Colon (tissue), 2 donors: ENCODE data around the gene PROZ.
"Not testable (repeated sequence)": the region's sequence is repeated elsewhere in the genome, so short reads cannot be mapped to it uniquely, and the experiment has no call there.

Experiments
- FAIRE-seq: peaks from 2 replicates; lab custom pipeline; 2012; peaks lifted over from hg19 to GRCh38; lab: Jason Lieb, UNC
- donor health status: control.
- donor health status: control.

The PROZ gene

DNA sequence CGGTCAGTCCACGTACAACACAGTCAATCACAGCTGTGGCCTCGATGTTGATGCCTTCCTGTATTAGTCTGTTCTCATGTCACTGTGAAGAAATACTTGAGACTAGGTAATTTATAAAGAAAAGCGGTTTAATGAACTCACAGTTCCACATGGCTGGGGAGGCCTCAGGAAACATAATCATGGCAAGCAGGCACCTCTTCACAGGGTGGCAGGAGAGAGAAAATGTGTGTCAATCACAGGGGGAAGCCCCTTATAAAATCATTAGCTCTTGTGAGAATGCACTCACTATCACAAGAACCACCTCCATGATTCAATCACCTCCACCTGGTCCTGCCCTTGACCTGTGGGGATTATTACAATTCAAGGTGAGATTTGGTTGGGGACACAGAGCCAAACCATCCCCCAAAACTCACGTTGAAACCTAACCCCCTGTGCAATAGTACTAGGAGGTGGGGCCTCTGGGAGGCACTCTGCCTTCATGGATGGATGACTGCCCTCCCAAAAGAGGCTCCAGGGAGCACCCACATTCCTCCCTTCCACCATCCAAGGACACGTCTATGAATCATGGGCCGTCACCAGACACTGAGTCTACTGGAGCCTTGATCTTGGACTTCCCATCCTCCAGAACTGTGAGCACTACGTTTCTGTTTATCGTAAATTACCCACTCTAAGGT, 2.3 kb upstream of the PROZ start:
- FAIRE-seq = no peak

DNA sequence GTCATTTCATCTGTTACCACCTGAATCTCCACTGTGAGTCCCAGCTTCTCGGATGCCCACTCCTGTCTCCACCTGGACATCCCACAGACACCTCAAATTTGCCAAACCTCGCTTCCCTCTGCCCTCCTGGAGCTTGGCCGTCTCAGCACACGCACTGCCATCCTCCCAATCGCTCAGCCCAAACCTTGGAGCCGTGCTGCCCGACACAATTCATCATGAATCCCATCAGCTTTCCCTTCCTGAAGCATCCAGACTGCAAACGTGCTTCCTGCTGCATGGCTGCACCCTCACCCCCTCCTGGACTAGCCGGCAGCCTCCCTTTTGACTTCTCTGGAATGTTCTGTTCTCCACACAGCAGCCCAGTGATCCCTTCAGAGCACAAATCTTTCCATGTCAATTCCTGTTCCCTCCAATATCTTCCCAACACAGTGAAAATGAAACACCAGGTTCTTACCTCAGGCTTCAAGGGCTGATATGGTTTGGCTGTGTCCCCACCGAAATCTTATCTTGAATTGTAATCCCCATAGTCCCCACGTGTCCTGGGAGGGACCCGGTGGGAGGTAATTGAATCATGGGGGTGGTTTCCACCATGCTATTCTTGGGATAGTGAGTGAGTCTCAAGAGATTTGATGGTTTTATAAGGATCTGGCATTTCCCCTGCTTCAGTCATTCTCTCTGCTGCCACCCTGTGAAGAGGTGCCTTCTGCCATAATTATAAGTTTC, 1.1 kb upstream of the PROZ start:
- no peak for FAIRE-seq

DNA sequence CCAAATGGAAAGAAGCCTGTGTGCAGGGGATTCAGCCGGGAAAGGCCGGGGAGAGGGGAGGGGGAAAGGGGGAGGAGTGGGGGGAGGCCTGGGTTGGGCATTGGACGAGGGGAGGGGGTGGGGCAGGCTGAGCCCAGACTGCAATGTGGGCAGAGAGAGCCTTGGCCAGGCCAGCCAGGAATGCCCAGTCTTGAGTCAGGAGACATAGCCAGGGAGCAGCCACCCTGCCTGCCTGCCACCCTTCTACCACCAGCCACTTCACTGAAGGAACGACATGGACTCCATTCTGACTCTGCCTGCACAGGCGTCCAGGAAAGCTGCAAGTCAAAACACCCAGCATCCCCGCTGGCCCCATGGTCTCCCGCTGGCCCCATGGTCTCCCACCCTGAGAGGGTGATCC, 498 bp downstream of the PROZ start:
- FAIRE-seq = no peak

DNA sequence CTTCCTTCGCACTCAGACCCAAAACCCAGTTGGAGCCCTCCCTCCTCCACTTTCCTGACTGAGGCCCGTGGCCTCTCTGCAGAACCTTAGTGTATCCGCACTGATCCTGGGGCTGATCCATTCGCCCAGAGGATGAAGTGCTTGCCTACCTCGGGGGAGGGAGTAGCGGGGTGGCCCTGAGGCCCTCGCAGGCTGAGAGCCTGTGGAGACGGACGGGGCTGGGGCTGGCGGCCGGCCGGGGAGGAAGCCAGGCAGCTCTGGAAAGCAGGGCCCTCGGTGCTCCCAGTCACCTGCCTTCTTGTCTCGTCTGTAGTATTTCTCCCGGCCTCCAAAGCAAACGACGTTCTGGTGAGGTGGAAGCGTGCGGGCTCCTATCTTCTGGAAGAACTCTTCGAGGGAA, 1.3 kb downstream of the PROZ start:
- FAIRE-seq = no peak

DNA sequence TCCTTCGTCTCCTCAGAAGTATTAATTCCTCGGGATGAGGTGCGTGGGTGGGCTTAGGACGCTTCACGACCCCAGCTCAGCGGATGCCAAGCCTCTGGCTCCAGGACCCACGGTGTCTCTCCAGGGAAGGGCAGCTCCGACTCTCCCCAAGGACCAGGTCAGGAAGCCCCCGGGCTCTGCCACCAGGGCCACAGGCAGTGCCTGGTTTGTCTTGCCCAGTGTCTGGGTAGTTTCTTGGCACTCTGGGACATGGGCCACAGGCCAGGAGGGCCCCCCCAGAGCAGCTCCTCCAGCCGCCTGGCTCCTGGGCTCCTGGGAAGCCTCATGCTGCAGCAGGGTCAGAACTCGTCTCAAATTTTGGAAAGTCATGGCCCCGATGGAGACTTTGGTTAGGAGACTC, 2.5 kb downstream of the PROZ start:
- FAIRE-seq = no peak

DNA sequence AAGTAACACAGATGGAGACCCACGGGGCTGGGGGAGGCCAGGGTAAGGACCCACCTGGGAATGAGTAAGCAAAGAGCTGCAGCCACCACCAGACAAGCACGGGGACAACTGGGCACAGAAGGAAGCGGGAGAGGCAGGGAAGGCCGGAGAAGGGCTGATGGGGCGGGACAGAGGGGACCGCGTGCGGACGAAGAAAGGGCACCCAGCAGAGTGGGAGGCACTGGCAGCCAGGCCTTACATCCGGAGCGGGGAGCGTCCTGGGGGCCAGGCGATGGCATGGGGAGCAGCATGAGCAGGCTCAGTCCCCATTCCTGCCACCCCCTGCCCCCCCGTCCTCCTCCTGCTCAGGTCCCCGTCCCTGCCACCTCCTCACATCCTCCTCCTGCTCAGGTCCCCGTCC, 3.0 kb downstream of the PROZ start:
- no peak for FAIRE-seq

DNA sequence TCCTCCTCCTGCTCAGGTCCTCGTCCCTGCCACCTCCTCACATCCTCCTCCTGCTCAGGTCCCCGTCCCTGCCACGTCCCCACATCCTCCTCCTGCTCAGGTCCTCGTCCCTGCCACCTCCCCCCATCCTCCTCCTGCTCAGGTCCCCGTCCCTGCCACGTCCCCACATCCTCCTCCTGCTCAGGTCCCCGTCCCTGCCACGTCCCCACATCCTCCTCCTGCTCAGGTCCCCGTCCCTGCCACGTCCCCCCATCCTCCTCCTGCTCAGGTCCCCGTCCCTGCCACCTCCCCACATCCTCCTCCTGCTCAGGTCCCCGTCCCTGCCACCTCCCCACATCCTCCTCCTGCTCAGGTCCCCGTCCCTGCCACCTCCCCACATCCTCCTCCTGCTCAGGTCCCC, 3.5 kb downstream of the PROZ start:
- not testable (repeated sequence) for FAIRE-seq

DNA sequence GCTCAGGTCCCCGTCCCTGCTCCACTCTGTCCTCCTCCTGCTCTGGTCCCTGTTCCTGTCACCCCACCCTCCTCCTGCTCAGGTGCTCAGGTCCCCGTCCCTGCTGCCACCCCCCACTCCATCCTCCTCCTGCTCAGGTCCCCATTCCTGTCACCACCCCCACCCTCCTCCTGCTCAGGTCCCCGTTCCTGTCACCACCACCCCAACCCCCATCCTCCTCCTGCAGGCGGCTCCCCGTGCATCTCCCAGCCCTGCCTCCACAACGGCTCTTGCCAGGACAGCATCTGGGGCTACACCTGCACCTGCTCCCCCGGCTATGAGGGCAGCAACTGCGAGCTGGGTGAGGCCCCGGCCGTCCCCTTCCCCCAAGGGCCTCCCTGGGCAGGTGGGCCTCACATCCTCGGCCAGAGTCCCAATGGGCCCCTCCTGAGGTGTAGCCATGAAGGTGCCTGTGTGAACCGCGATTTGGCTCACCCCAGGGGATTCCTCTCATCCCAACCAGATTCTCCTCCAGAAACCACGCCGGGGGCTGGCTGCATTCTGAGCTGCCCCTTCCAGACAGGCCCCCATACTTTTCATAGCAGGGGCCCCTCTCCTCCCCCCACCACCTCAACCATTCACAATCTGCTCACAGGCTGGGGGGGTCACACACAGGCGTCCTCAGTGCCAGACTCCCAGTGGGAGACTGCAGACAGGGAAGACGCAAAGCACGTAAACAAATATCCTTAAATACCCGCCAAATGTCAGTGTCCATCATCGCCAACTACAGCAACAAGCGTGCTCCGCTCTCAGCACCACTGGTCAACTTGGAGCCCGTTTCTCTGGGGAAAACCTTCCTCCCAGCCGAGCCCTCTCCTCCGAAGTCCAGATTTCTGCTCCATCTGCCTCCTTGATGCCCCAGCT, 4.6 kb downstream of the PROZ start:
- no peak for FAIRE-seq

DNA sequence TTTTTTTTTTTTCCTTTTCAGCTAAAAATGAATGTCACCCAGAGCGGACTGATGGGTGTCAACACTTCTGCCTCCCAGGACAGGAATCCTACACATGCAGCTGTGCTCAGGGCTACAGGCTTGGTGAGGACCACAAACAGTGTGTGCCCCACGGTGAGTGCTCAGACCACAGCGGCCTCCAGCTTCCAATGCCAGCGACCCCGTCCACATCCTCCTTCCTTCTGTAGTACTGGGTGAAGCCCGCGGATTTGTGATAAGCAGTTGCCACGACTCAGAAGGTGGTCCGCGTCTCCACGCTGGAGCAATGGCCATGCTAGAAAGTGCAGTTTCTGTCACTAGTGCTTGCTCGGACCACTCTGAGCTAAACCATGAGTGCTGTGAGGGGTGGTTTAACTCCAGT, 6.0 kb downstream of the PROZ start:
- FAIRE-seq = no peak

DNA sequence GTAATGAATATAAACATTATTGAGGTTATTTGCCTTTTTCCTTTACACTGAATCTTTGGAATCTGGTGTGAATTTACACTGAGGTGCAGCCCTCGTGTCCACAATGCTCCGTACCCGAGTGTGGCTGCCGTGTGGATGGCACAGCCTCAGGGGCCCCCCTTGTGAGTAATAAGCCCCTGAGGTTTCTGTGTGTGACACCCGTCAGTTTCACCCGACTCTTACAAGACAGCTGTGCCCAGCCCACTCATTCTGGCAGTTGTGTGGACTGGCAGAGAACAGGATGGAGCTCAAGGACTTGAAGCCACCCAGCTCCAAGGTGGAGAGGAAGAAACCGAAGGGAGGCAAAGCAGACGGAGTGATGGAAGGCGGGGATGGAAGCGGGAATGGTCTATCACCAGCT, 7.8 kb downstream of the PROZ start:
- FAIRE-seq = no peak

DNA sequence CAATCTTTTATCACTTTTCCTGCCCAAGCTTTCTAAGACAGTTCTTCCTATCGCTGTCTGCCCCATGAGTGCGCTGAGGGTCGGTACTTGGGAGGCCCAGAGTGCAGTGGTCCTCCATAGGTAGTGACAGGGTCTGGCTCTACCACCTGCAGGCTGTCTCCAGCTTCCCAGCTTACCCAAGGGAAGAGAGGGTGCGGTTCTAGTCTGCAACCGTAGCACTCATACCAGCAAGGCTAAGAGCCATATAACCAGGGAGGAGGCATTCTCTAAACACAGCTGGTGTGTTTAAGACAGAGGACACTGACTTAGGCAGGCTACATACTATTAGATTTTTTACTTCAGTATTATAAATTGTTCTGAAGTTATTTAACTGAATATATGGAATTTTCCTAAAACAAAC, 8.2 kb downstream of the PROZ start:
- FAIRE-seq = no peak

DNA sequence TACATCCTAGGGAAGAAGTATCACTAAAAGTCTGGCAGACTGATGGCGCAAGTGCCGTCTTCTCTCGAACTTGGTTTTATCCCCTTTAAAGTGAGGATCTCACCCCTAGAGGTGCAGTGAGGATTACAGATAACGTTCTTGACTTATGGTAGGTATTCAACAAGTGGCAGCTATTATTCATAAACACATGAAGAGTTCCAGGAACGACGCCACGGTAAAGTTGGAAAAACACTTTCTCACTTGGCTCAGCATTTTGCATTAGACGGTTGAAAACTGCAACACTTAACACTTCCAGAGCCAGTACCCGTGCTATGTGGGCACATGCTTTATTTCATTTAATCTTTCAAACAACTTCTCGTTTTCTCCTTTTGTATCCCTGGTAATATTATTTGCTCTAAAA, 8.7 kb downstream of the PROZ start:
- no peak for FAIRE-seq

DNA sequence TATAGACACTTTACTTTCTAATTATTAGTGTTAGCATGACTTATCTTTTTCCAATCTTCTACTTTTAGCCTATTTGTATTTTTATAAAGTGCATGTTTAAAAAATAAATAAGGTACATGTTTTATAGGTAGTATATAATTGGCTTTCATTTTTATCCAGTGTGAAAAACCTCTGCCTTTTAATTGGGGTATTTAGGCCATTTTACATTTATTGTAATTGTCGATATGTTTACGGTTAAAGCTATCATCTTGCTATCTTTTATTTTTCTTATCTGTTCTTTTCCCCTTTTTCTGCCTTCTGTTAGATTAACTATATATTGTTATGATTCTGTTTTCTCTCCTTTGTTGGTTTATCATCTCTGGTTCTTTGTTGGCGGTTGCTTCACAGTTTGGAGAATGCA, 9.1 kb downstream of the PROZ start:
- FAIRE-seq = no peak

DNA sequence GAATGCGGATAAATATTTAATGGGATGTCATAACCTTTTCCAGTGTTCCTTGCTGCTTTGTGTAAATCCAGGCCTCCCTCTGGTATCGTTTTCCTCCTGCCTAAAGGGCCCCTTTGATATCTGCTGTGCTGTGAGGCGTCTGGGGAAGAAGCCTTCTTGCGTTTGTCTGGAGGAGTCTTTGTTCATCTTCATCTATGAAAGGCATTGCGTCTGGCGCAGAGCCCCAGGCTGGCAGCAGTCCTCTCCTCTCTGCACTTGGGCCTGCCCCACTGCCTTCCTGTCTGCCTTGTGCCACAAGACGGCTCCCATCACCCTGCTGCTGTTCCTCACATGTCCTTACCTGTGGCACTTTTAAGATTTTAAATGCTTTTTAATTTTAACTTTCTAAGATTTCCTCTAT, 9.8 kb downstream of the PROZ start:
- FAIRE-seq = no peak

DNA sequence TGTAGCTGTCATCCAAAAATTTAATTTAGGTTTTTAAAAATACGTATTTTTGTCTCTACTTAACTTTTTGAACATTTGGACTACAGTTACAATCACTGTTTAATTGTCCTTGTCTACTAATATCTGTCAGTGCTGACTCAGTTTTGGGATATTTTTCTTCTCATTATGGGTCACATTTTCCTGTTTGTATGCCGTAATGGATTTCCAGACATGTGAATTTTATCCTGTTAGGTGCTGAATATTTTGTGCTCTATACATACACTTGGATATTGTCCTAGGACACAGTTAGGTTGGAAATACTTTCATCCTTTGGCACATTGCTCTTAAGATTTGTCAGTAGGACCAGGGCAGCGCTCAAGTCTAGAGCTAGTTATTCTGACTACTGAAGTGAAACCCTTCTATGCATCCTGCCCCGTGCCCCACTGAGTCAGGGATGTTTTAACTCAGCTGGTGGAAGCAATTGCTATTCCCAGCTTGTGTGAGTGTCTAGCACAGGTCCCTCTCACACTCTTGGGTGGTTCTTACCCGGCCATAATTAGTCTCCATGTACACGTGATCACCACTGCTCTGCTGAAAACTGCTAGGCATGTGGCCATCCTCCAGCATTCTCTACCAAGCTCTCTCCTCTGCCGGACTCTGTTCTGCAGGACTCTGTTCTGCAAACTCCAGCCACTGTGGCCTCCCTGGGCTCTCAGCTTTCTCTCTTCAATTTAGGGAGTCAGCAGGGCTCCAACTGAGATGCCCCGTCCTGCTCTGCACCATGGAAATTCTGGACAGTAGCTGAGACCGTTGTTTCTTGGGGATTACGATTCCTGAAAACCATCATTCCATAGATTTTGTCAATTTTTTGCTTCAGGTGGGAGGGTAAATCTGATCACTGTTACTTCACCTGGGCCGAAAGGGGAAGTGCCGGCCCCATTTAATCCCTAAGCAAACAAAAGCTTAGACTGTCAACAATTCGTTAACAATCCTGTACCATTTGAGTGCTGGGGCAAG, 11.1 kb downstream of the PROZ start:
- no peak for FAIRE-seq

DNA sequence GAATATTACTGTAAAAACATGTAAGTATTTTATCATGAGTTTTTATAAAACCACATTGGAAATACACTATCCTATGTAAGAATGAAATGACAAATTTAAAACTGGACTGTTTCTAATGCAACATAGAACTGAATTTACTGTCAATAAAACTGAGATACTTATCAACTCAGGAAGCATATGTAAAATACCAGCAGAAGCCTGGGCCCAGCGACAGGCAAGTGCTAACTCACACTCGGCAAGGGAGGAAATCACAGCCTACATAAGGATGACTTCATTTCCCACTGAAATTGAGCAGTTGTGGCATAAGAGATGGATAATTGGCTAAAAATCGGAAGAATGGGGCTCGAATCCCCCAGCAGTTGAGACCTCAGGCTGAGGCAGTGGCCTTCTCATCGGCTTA, 12.1 kb downstream of the PROZ start:
- FAIRE-seq = no peak

DNA sequence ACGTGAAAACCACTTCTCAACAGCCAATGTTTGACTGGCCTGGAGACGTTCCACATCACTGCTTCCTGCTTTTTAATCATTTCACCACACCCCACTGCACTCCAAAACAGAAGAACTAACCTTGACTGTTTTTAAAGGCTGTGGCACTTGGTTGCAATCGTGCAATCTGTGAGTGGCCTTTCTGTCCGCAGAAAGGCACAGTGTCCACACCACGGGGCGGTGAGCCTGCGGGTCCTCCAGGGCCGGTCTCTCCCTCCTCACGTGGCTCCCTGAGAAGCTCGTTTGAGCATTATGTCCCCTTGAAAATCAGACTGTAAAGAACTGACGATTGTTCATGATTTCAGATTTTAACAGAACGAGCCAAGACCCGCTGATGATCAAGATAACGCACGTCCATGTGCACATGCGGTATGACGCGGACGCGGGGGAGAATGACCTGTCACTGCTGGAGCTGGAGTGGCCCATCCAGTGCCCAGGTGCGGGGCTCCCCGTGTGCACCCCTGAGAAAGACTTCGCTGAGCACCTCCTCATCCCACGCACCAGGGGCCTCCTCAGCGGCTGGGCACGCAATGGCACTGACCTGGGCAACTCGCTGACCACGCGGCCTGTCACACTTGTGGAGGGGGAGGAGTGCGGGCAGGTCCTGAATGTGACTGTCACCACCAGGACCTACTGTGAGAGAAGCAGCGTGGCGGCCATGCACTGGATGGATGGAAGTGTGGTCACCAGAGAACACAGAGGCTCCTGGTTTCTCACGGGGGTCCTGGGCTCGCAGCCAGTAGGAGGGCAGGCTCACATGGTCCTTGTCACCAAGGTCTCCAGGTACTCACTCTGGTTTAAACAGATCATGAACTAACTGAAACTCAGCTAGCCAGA, 13.0 kb downstream of the PROZ start:
- no peak for FAIRE-seq

DNA sequence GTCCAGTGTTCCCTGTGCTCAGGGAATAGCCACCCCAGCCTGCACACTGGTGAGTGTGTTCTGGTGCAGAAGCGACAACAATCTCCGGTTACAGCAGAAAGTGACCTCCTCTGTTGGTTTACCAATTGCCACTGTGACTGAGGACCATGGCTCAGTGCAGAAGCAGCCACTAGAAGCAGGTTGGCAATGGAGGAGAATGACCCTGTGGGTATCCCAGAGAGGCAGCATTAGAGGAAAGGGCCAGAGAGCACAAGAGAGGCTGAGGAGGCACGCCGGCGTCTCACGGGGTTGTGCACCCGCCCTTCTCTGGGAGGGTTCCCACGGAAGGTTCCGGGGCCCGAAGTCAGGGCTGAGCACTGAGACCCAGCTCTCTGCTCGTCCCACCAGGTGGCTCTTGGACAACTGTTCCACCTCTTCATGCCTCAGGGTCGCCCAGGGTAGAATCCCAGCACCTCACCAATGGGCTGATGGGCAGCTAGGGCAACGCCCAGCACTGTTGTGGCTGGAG, 14.0 kb downstream of the PROZ start:
- FAIRE-seq = no peak

DNA sequence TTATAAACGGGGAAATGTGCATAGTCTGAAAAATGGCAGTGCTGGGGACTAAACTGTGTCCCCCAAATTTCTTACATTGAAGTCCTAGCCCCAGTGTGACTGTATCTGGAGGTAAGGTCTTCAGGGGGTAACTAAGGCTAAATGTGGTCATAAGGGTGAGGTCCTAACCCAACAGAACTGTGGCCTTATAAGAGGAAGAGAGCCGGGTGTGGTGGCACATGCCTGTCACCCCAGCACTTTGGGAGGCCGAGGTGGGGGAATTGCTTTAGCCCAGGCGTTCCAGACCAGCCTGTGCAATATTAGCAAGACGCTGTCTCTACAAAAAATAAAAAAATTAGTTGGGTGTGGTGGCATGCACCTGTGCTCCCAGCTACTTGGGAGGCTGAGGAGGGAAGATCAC, 17.8 kb downstream of the PROZ start:
- no peak for FAIRE-seq

DNA sequence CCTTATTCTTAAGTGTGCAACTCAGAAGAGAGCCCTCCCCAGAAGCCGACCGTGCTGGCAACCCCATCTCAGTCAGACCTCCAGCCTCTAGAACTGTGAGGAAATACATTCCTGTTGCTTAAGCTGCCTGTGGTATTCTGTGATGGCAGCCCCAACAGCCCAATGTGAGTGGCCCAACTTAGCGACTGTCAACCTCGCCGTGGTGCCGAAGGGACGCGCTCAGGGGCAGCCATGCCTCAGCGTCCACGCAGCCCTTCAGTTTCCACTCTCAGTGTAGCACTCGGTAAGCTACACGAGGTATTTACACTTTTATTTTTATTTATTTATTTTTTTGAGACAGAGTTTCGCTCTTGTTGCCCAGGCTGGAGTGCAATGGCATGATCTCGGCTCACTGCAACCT, 18.4 kb downstream of the PROZ start:
- FAIRE-seq = no peak
